Measurements from ENCODE around the gene SPEM3.

DNA sequence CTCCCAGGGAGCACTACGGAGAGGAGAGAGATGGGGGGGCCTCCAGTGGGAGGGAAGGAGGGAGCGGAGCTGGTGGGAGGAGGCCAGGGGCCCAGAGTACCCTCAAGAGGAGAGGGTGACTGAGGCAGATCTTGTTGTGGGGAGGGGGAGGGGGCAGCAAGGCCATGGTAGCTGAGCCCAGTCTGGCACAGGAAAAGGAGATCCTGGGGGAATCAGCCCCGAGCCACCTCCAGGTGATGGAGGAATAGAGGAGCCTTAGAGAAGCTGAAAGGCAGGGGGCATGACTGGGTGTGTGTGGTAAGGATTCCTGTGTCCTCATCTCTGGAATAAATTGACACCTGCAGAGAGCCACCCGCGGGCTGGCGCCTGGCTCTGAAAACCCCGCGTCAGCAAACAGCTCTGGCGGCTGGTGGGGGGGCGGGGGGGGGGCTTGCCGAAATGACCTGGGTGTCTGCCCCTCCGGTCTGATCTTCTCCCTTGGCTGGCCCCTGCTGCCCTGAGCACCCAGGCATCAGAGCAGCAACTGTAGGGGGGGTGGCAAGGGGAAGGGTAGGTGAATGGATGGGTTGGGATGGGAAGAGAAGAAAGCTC, 22.3 kb upstream of the SPEM3 start:
- TF ChIP-seq, protein P1, sequence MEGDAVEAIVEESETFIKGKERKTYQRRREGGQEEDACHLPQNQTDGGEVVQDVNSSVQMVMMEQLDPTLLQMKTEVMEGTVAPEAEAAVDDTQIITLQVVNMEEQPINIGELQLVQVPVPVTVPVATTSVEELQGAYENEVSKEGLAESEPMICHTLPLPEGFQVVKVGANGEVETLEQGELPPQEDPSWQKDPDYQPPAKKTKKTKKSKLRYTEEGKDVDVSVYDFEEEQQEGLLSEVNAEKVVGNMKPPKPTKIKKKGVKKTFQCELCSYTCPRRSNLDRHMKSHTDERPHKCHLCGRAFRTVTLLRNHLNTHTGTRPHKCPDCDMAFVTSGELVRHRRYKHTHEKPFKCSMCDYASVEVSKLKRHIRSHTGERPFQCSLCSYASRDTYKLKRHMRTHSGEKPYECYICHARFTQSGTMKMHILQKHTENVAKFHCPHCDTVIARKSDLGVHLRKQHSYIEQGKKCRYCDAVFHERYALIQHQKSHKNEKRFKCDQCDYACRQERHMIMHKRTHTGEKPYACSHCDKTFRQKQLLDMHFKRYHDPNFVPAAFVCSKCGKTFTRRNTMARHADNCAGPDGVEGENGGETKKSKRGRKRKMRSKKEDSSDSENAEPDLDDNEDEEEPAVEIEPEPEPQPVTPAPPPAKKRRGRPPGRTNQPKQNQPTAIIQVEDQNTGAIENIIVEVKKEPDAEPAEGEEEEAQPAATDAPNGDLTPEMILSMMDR (IDR thresholded peaks at IDR 0.05): no peak
- no peak for TF ChIP-seq POLR2A (IDR thresholded peaks at IDR 0.05)
- TF ChIP-seq POLR2AphosphoS5 (IDR thresholded peaks at IDR 0.05): no peak
